HFF-Myc (cell line): ENCODE data around the gene HSP90AB1.

Experiments
- DNase-seq: peaks from one replicate; pipeline ENCODE4 v3.0.0-alpha.2; 2011; ENCODE audit warnings: low read depth; ENCODE audit errors: extremely low read depth
- H3K4me3 ChIP-seq: replicated peaks from 2 replicates; pipeline ENCODE4 v1.5.1; 2011; ENCODE audit warnings: low read depth, mild to moderate bottlenecking, control low read depth, low read length
- CTCF ChIP-seq: IDR thresholded peaks from 2 replicates; pipeline ENCODE4 v1.5.1; 2012; ENCODE audit warnings: mild to moderate bottlenecking, low read depth, low read length, control low read depth; ENCODE audit errors: missing control alignments

Gene HSP90AB1

GRCh38 chr6:44269921-44270525 is 23.1 kb downstream of the HSP90AB1 start, which contains the start of gene TMEM151B:
Gene TMEM151B (plus strand): TSS chr6:44270450. CDS start chr6:44270743, 293 bp downstream.
- no peak for TF ChIP-seq CTCF
- DNase-seq: no peak
- no peak within 1 kb of the TSS for H3K4me3 ChIP-seq

- TF ChIP-seq CTCF: no peak
- DNase-seq: no peak
- H3K4me3 ChIP-seq: no peak overlapping the region
These were observed 23.9 kb downstream of the HSP90AB1 start for GRCh38 chr6:44270526-44271405.

GRCh38 chr6:44271406-44271723 is 24.5 kb downstream of the HSP90AB1 start:
- no peak for TF ChIP-seq CTCF

GRCh38 chr6:44271914-44272313 is 25.0 kb downstream of the HSP90AB1 start:
- no peak for TF ChIP-seq CTCF
- no peak for DNase-seq

More at GRCh38 chr6:44271406-44271723, 24.5 kb downstream of the HSP90AB1 start:
- no peak for DNase-seq
- H3K4me3 ChIP-seq: no peak overlapping the region

GRCh38 chr6:44272529-44272928 is 25.6 kb downstream of the HSP90AB1 start:
- no peak overlapping the region for H3K4me3 ChIP-seq
- DNase-seq: no peak
- TF ChIP-seq CTCF: no peak

More at GRCh38 chr6:44271914-44272313, 25.0 kb downstream of the HSP90AB1 start:
- H3K4me3 ChIP-seq: no peak overlapping the region

GRCh38 chr6:44272999-44273566 is 26.2 kb downstream of the HSP90AB1 start:
- H3K4me3 ChIP-seq: no peak overlapping the region
- TF ChIP-seq CTCF: no peak
- no peak for DNase-seq
